ENCODE results near the gene ZNF799. TPM values are rescaled to one million over a fixed set of nuclear protein-coding genes. Genes with fewer than 3 reads are reported as not detected.

The ZNF799 gene
- total and polyA plus RNA-seq, 9 donors = 3.2 to 7.0 (median 5.1) TPM

GRCh38 chr19:12350185-12350889, 50.7 kb downstream of the ZNF799 start:
- TF ChIP-seq EP300 (IDR thresholded peaks at IDR 0.05) (no peak), POLR2A (IDR thresholded peaks at IDR 0.05) (no peak), CTCF (IDR thresholded peaks at IDR 0.05) (no peak)
- Histone ChIP-seq H3K27ac (no peak overlapping the region), H3K4me3 (no peak overlapping the region), H3K9me3 (peaks cover 0 to 21% of the 10 kb centered on the region in 2 donors), H3K27me3 (no peaks in the 10 kb centered on the region), H3K36me3 (no peaks in the 10 kb centered on the region), H3K4me1 (ENCODE audit: insufficient read depth) (no peaks in the 10 kb centered on the region)
- intact Hi-C loops (cut with DNase I) = no loop called here
- 96 to 99% (median 98%) methylated on average over 8 of the region's 8 CpGs for WGBS, 3 donors
- DNase-seq = no peak

- Histone ChIP-seq H3K9me3 (peaks cover 0 to 21% of the 10 kb centered on the region in 2 donors), H3K36me3 (no peaks in the 10 kb centered on the region), H3K4me1 (ENCODE audit: insufficient read depth) (no peaks in the 10 kb centered on the region), H3K27ac (no peak overlapping the region), H3K4me3 (no peak overlapping the region), H3K27me3 (no peaks in the 10 kb centered on the region)
- intact Hi-C loops (cut with DNase I) = no loop called here
- TF ChIP-seq EP300 (IDR thresholded peaks at IDR 0.05) (no peak), CTCF (IDR thresholded peaks at IDR 0.05) (no peak), POLR2A (IDR thresholded peaks at IDR 0.05) (no peak)
- no peak for DNase-seq
- 71 to 73% (median 71%) methylated on average over 2 of the region's 2 CpGs for WGBS, 3 donors
Measured at GRCh38 chr19:12346896-12347295, 54.2 kb downstream of the ZNF799 start.

GRCh38 chr19:12345197-12345596, 55.9 kb downstream of the ZNF799 start:
- WGBS, 3 donors = 94 to 99% (median 95%) methylated on average over 1 of the region's 1 CpG
- peaks cover 0 to 8% of the 10 kb centered on the region in 2 donors for H3K9me3 ChIP-seq

More at GRCh38 chr19:12345197-12345596, 55.9 kb downstream of the ZNF799 start:
- intact Hi-C loops (cut with DNase I) = no loop called here
- TF ChIP-seq POLR2A (IDR thresholded peaks at IDR 0.05) = no peak
- no peak for TF ChIP-seq EP300 (IDR thresholded peaks at IDR 0.05)
- TF ChIP-seq CTCF (IDR thresholded peaks at IDR 0.05) = no peak
- Histone ChIP-seq H3K4me1 (ENCODE audit: insufficient read depth) (no peaks in the 10 kb centered on the region), H3K4me3 (no peak overlapping the region), H3K36me3 (no peaks in the 10 kb centered on the region), H3K27me3 (no peaks in the 10 kb centered on the region), H3K27ac (no peak overlapping the region)
- no peak for DNase-seq

Small RNA genes lying within 50 kb of the gene (small RNA-seq; reads per million reads assigned to genes)
- not detected for gene RPS29P23

Other genes starting within 250 kb of the ZNF799 start
- gene ZNF625, start 244.5 kb downstream of the ZNF799 start, total RNA-seq = 10 to 100 TPM in 2 of 7 donors, 1 to 10 TPM in 5; 2.8 to 19.6 (median 9.1) TPM
- 1 to 10 TPM; 1.5 to 2.5 TPM for gene ZNF625, start 244.5 kb downstream of the ZNF799 start, polyA plus RNA-seq
- gene ZNF136, start 238.2 kb downstream of the ZNF799 start, total RNA-seq = 10 to 100 TPM; 15.7 to 18.8 (median 16.3) TPM
- gene ZNF136, start 238.2 kb downstream of the ZNF799 start, polyA plus RNA-seq = 10 to 100 TPM in 1 of 2 donors, 1 to 10 TPM in 1; 8.8 to 12.2 TPM
- gene ZNF44, start 106.4 kb downstream of the ZNF799 start, total RNA-seq = 10 to 100 TPM; 10.1 to 33.3 (median 16.6) TPM
- gene ZNF44, start 106.4 kb downstream of the ZNF799 start, polyA plus RNA-seq = 10 to 100 TPM in 1 of 2 donors, 1 to 10 TPM in 1; 9.0 to 11.1 TPM
- 1 to 10 TPM; 2.2 to 7.5 (median 5.8) TPM for gene ZNF563, start 67.6 kb downstream of the ZNF799 start, total RNA-seq
- 1 to 10 TPM; 3.1 to 4.3 TPM for gene ZNF563, start 67.6 kb downstream of the ZNF799 start, polyA plus RNA-seq
- gene ZNF442, start 35.6 kb downstream of the ZNF799 start, total RNA-seq = 10 to 100 TPM in 3 of 7 donors, 1 to 10 TPM in 4; 2.4 to 18.9 (median 9.4) TPM
- 1 to 10 TPM; 3.6 to 4.3 TPM for gene ZNF442, start 35.6 kb downstream of the ZNF799 start, polyA plus RNA-seq
- gene ZNF443, start 39.8 kb upstream of the ZNF799 start, total RNA-seq = 1 to 10 TPM; 2.1 to 5.7 (median 4.4) TPM
- gene ZNF443, start 39.8 kb upstream of the ZNF799 start, polyA plus RNA-seq = 1 to 10 TPM; 2.7 to 3.3 TPM
- gene ZNF709, start 83.5 kb upstream of the ZNF799 start, total RNA-seq = 1 to 10 TPM; 3.9 to 9.7 (median 7.6) TPM
- gene ZNF709, start 83.5 kb upstream of the ZNF799 start, polyA plus RNA-seq = 1 to 10 TPM; 2.5 to 3.0 TPM
- gene ZNF564, start 150.2 kb upstream of the ZNF799 start, total RNA-seq = 10 to 100 TPM in 6 of 7 donors, 1 to 10 TPM in 1; 7.9 to 23.2 (median 16.6) TPM
- 1 to 10 TPM; 7.2 to 8.8 TPM for gene ZNF564, start 150.2 kb upstream of the ZNF799 start, polyA plus RNA-seq
- gene ZNF490, start 209.5 kb upstream of the ZNF799 start, total RNA-seq = 10 to 100 TPM in 1 of 7 donors, 1 to 10 TPM in 6; 5.3 to 12.5 (median 7.2) TPM
- 1 to 10 TPM in 1 of 2 donors, under 1 TPM in 1; 0.98 to 3.7 TPM for gene ZNF490, start 209.5 kb upstream of the ZNF799 start, polyA plus RNA-seq
- gene ZNF791, start 209.6 kb upstream of the ZNF799 start, total RNA-seq = 10 to 100 TPM; 16.4 to 44.3 (median 35.2) TPM
- 10 to 100 TPM; 13.6 to 21.7 TPM for gene ZNF791, start 209.6 kb upstream of the ZNF799 start, polyA plus RNA-seq